Nephron (organoid): ENCODE measurements around the gene ZER1.
"Not testable (repeated sequence)": the region's sequence is repeated elsewhere in the genome, so short reads cannot be mapped to it uniquely, and the experiment has no call there.

Experiments used
- H3K27ac Mint-ChIP-seq, 3 experiments: 2 replicates each; pipeline ENCODE4 v1.8.0; 2020; ENCODE audit warnings: mixed read lengths in 3 of 3, mild to moderate bottlenecking in 2 of 3, moderate library complexity in 1 of 3
- H3K27me3 Mint-ChIP-seq: 2 replicates; pipeline ENCODE4 v1.8.0; 2021; ENCODE audit warnings: low read depth, mild to moderate bottlenecking, moderate library complexity, mixed read lengths
- H3K36me3 Mint-ChIP-seq: 2 replicates; pipeline ENCODE4 v1.8.0; 2020; ENCODE audit warnings: low read depth, mixed read lengths
- H3K4me1 Mint-ChIP-seq: 2 replicates; pipeline ENCODE4 v1.8.0; 2020; ENCODE audit warnings: mixed read lengths
- H3K4me3 Mint-ChIP-seq, 3 experiments: 2 replicates each; pipeline ENCODE4 v1.8.0; 2020; ENCODE audit warnings: mild to moderate bottlenecking in 3 of 3, mixed read lengths in 3 of 3, moderate library complexity in 2 of 3
- H3K9me3 Mint-ChIP-seq: 2 replicates; pipeline ENCODE4 v1.8.0; 2020; ENCODE audit warnings: mixed read lengths
- TF ChIP-seq, protein P1 (sequence below), 3 experiments: fragments of 200-600 bp; sonication (generic); IDR thresholded peaks; one replicate each; pipeline ENCODE4 v1.5.0; 2021; ENCODE audit warnings: antibody characterized with exemption in 3 of 3; ENCODE audit not compliant: unreplicated experiment in 3 of 3

Gene ZER1

DNA sequence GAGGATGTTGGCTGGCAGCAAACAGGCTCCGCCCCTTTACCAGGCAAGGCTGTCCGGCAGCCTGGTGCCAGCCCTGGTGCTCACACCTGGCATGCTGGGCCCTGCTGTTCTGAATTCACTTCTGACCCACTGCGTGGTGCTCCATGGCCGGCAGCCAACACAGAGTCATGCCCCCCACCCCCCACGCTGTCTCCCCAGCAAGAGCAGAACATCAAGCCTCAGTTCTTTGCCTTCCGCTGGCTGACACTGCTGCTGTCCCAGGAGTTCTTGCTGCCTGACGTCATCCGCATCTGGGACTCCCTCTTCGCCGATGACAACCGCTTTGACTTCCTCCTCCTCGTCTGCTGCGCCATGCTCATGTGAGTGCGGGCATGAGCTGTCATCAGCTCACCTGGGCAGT lies 33.9 kb upstream of the ZER1 start:
- Mint-ChIP-seq H3K9me3 (no peaks in the 10 kb centered on the region), H3K36me3 (peaks cover 44% of the 10 kb centered on the region), H3K27ac (no peak overlapping the region), H3K27me3 (no peaks in the 10 kb centered on the region), H3K4me1 (no peaks in the 10 kb centered on the region), H3K4me3 (no peak overlapping the region)
- TF ChIP-seq, protein P1, sequence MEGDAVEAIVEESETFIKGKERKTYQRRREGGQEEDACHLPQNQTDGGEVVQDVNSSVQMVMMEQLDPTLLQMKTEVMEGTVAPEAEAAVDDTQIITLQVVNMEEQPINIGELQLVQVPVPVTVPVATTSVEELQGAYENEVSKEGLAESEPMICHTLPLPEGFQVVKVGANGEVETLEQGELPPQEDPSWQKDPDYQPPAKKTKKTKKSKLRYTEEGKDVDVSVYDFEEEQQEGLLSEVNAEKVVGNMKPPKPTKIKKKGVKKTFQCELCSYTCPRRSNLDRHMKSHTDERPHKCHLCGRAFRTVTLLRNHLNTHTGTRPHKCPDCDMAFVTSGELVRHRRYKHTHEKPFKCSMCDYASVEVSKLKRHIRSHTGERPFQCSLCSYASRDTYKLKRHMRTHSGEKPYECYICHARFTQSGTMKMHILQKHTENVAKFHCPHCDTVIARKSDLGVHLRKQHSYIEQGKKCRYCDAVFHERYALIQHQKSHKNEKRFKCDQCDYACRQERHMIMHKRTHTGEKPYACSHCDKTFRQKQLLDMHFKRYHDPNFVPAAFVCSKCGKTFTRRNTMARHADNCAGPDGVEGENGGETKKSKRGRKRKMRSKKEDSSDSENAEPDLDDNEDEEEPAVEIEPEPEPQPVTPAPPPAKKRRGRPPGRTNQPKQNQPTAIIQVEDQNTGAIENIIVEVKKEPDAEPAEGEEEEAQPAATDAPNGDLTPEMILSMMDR (IDR thresholded peaks at IDR 0.05; ENCODE audit: unreplicated experiment in 3 of 3), result no peak

DNA sequence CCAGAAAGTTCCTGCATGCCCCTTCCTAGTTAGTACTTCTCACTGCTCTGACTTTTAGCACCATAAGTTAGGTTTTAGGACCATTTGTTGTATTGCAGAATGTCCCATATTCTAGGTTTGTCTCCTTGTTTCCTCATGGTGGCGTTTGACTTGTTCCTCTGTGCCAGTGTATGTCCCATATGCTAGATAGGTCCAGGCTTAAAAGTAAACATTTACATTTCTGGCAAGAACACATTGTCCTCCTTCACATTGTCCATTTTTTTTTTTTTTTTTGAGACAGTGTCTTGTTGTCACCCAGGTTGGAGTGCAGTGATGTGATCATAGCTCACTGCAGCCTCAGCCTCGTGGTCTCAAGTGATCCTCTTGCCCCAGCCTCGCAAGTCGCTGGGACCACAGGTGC lies 30.8 kb upstream of the ZER1 start:
- Mint-ChIP-seq H3K4me3 (no peak overlapping the region), H3K27ac (no peak overlapping the region), H3K36me3 (peaks cover 53% of the 10 kb centered on the region), H3K9me3 (no peaks in the 10 kb centered on the region), H3K27me3 (no peaks in the 10 kb centered on the region), H3K4me1 (no peaks in the 10 kb centered on the region)
- TF ChIP-seq, protein P1 (IDR thresholded peaks at IDR 0.05; ENCODE audit: unreplicated experiment in 3 of 3), result no peak

DNA sequence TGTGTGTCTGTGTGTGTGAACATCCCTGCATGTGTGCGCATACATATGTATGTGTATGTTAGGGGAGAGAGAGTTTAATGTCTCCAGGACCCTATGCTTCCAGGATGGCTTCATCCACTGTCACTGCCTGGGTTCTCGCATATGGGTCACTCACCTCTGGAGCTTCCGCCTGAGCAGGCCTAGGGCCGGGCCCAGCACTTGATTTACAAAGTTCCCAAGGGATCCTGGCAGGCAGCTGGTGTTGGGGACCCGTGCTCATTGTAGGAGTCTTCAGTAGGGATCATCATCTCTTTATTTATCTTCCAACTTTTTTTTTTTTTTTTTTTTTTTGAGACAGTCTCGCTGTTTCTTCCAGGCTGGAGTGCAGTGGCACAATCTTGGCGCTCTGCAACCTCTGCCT lies 28.3 kb upstream of the ZER1 start:
- Mint-ChIP-seq H3K9me3 (no peaks in the 10 kb centered on the region), H3K4me3 (no peak overlapping the region)

DNA sequence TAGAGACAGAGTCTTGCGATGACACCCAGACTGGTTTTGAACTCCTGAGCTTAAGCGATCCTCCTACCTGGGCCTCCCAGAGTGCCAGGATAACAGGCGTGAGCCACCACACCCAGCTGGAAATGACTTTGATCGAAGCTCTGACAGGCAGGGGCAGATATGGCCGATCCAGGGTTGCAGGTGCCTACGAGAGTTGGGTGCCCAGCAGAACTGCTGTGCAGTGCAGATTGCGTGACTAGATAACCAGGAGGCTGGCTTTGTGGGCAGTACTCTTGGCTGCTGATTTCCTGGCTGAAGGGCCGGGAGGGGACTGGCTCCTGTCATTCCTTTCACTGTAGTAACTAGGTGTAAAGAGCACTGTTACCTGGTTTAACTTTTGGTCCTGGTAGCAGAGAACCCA lies 27.2 kb upstream of the ZER1 start:
- Mint-ChIP-seq H3K4me1 (no peaks in the 10 kb centered on the region), H3K36me3 (peaks cover 45% of the 10 kb centered on the region), H3K9me3 (no peaks in the 10 kb centered on the region), H3K4me3 (no peak overlapping the region), H3K27me3 (no peaks in the 10 kb centered on the region), H3K27ac (no peak overlapping the region)
- TF ChIP-seq, protein P1 (IDR thresholded peaks at IDR 0.05; ENCODE audit: unreplicated experiment in 3 of 3), result no peak

More for the DNA sequence above, 28.3 kb upstream of the ZER1 start:
- no peaks in the 10 kb centered on the region for H3K4me1 Mint-ChIP-seq
- peaks cover 47% of the 10 kb centered on the region for H3K36me3 Mint-ChIP-seq
- no peaks in the 10 kb centered on the region for H3K27me3 Mint-ChIP-seq
- TF ChIP-seq, protein P1 (IDR thresholded peaks at IDR 0.05; ENCODE audit: unreplicated experiment in 3 of 3), result no peak
- H3K27ac Mint-ChIP-seq, result no peak overlapping the region

DNA sequence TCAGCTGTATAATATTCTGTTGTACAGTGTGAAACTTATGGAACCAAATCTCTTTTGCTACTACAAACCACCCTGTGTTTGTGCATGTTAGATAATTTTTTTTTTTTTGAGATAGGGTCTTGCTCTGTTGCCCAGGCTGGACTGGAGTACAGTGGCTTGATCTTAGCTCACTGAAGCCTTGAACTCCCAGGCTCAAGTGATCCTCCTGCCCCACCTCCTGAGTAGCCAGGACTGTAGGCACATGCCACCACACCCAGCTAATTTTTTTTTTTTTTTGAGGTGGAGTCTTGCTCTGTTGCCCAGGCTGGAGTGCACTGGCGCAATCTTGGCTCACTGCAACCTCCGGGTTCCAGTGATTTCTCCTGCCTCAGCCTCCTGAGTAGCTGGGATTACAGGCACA lies 23.2 kb upstream of the ZER1 start:
- not testable (repeated sequence) for H3K9me3 Mint-ChIP-seq, H3K4me1 Mint-ChIP-seq, H3K4me3 Mint-ChIP-seq, H3K27ac Mint-ChIP-seq, H3K27me3 Mint-ChIP-seq
- peaks cover 31% of the 10 kb centered on the region for H3K36me3 Mint-ChIP-seq

DNA sequence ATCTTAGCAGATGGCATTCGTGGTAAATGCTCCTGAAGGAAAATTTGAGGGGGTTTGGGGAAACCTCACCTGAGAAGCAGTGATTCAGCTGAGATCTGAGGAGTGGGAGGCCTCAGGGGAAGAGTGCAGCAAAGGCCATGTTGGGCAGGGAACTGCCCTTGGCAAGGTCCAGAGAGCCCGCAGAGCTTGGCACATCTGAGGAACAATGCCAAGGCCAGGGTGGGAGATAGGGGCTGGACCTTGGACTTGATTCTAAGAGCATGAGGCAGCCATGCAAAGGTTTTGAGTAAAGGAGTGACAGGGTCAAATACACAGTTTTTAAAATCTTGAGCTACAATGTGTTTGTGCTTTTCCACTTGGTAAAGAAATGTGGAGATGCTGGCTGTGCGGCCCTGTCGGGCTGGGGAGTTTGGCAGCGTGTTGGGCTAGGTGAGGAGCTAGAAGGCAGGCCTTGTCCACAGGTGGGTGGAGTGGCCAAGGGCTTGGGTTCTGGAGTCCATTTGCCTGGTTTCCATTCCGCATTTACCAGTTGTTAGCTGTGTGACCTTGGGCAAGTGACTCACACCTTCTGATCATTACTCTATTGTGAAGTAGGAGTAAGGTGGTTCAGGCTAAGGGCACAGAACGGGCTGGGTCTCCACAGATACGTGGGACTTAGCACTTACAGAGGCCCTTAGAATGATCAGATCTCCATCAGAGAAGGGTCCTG lies 21.4 kb upstream of the ZER1 start:
- Mint-ChIP-seq H3K27ac (no peak overlapping the region), H3K9me3 (no peaks in the 10 kb centered on the region), H3K36me3 (peaks cover 31% of the 10 kb centered on the region), H3K4me1 (peaks cover 2% of the 10 kb centered on the region), H3K4me3 (no peak overlapping the region), H3K27me3 (no peaks in the 10 kb centered on the region)
- TF ChIP-seq, protein P1 (IDR thresholded peaks at IDR 0.05; ENCODE audit: unreplicated experiment in 3 of 3), result no peak
